SK-N-SH treated with all-trans-retinoic acid at 6 μM for 48 hours (cell line): ENCODE results near the gene FAM135A.

Source experiments
- ATAC-seq: fragments of 200-7000 bp; cut with Tn5 transposase; 3 replicates; pipeline ENCODE4 v1.9.1; 2020; ENCODE audit warnings: mild to moderate bottlenecking, moderate library complexity
- ARNTL ChIP-seq: fragments of 450-650 bp; formaldehyde crosslinking; IDR thresholded peaks from 2 replicates; pipeline ENCODE4 v1.5.0; 2020; ENCODE audit warnings: low read depth, mild to moderate bottlenecking, moderate library complexity, borderline replicate concordance
- BACH2 ChIP-seq: fragments of 250-450 bp; sonication (Bioruptor Pico); IDR thresholded peaks from 2 replicates; pipeline ENCODE4 v1.9.0; 2021; ENCODE audit warnings: mild to moderate bottlenecking, borderline replicate concordance
- CREB5 ChIP-seq: fragments of 250-450 bp; sonication (Bioruptor Pico); IDR thresholded peaks from 2 replicates; pipeline ENCODE4 v1.5.1; 2020; ENCODE audit warnings: low read depth, mild to moderate bottlenecking, moderate library complexity
- CSDC2 ChIP-seq: fragments of 250-450 bp; sonication (Bioruptor Pico); IDR thresholded peaks from 2 replicates; pipeline ENCODE4 v1.5.0; 2020; ENCODE audit warnings: mild to moderate bottlenecking, moderate library complexity
- CSRNP3 ChIP-seq: fragments of 250-450 bp; sonication (Bioruptor Pico); IDR thresholded peaks from 2 replicates; pipeline ENCODE4 v1.5.1; 2021; ENCODE audit warnings: mild to moderate bottlenecking, moderate library complexity
- ESRRG ChIP-seq: fragments of 250-450 bp; sonication (Bioruptor Pico); IDR thresholded peaks from 2 replicates; pipeline ENCODE4 v1.6.1; 2021; ENCODE audit warnings: mild to moderate bottlenecking
- GLIS3 ChIP-seq: fragments of 250-450 bp; sonication (Bioruptor Pico); IDR thresholded peaks from 2 replicates; pipeline ENCODE4 v1.5.0; 2020; ENCODE audit warnings: mild to moderate bottlenecking, moderate library complexity
- ISL1 ChIP-seq: fragments of 250-450 bp; sonication (Bioruptor Pico); IDR thresholded peaks from 2 replicates; pipeline ENCODE4 v2.1.2; 2022; ENCODE audit warnings: mild to moderate bottlenecking, moderate library complexity
- OSR1 ChIP-seq: fragments of 250-450 bp; sonication (Bioruptor Pico); IDR thresholded peaks from 2 replicates; pipeline ENCODE4 v1.8.0; 2022; ENCODE audit warnings: moderate library complexity, mild to moderate bottlenecking, inconsistent platforms
- PATZ1 ChIP-seq: fragments of 250-450 bp; sonication (Bioruptor Pico); IDR thresholded peaks from 2 replicates; pipeline ENCODE4 v1.8.0; 2020; ENCODE audit warnings: mild to moderate bottlenecking, moderate library complexity, borderline replicate concordance
- POU6F1 ChIP-seq: fragments of 250-450 bp; sonication (Bioruptor Pico); IDR thresholded peaks from 2 replicates; pipeline ENCODE4 v1.8.0; 2021; ENCODE audit warnings: low read depth, mild to moderate bottlenecking, moderate library complexity, borderline replicate concordance
- PPARA ChIP-seq: fragments of 250-450 bp; sonication (Bioruptor Pico); IDR thresholded peaks from 2 replicates; pipeline ENCODE4 v1.5.0; 2020; ENCODE audit warnings: mild to moderate bottlenecking, borderline replicate concordance
- RARB ChIP-seq: fragments of 250-450 bp; sonication (Bioruptor Pico); IDR thresholded peaks from 2 replicates; pipeline ENCODE4 v1.8.0; 2021; ENCODE audit warnings: mild to moderate bottlenecking, moderate library complexity
- SNAI2 ChIP-seq: fragments of 250-450 bp; sonication (Bioruptor Pico); IDR thresholded peaks from 2 replicates; pipeline ENCODE4 v1.5.0; 2020; ENCODE audit warnings: mild to moderate bottlenecking, moderate library complexity
- TCF4 ChIP-seq: fragments of 250-450 bp; sonication (Bioruptor Pico); IDR thresholded peaks from 2 replicates; pipeline ENCODE4 v1.8.0; 2021; ENCODE audit warnings: mild to moderate bottlenecking, moderate library complexity, borderline replicate concordance
- TOX ChIP-seq: fragments of 250-450 bp; sonication (Bioruptor Pico); IDR thresholded peaks from 2 replicates; pipeline ENCODE4 v1.8.0; 2021; ENCODE audit warnings: mild to moderate bottlenecking, moderate library complexity, borderline replicate concordance
- TSHZ2 ChIP-seq: fragments of 250-450 bp; sonication (Bioruptor Pico); IDR thresholded peaks from 2 replicates; pipeline ENCODE4 v1.5.0; 2020; ENCODE audit warnings: mild to moderate bottlenecking, moderate library complexity
- ZC3H10 ChIP-seq: fragments of 250-450 bp; sonication (Bioruptor Pico); IDR thresholded peaks from 2 replicates; pipeline ENCODE4 v1.5.1; 2021; ENCODE audit warnings: mild to moderate bottlenecking, moderate library complexity
- ZFP3 ChIP-seq: fragments of 250-450 bp; sonication (Bioruptor Pico); IDR thresholded peaks from 2 replicates; pipeline ENCODE4 v1.5.0; 2020; ENCODE audit warnings: mild to moderate bottlenecking, moderate library complexity
- ZFP30 ChIP-seq: fragments of 450-650 bp; formaldehyde crosslinking; IDR thresholded peaks from 2 replicates; pipeline ENCODE4 v1.5.0; 2022; ENCODE audit warnings: mild to moderate bottlenecking, moderate library complexity
- ZNF565 ChIP-seq: fragments of 450-650 bp; formaldehyde crosslinking; conservative IDR thresholded peaks from 2 replicates; pipeline ENCODE4 v1.5.0; 2020; ENCODE audit warnings: low read depth, mild to moderate bottlenecking, moderate library complexity
- ZNF70 ChIP-seq: fragments of 450-650 bp; formaldehyde crosslinking; IDR thresholded peaks from 2 replicates; pipeline ENCODE4 v1.5.0; 2020; ENCODE audit warnings: mild to moderate bottlenecking, moderate library complexity
- ZNF8 ChIP-seq: fragments of 450-650 bp; formaldehyde crosslinking; IDR thresholded peaks from 2 replicates; pipeline ENCODE4 v1.5.0; 2020; ENCODE audit warnings: mild to moderate bottlenecking, moderate library complexity

FAM135A gene

GRCh38 chr6:70413114-70413991 lies at the start of gene FAM135A:
TSS of gene FAM135A (plus strand) at chr6:70413508. CDS start at chr6:70428343, 14,835 bp downstream.
- ATAC-seq, result peak; percentile 94
- peak; percentile 62; the same call in 1 of the 2 replicates for TF ChIP-seq ZFP3 (CRISPR knock-in tag)
- no peak for TF ChIP-seq ZNF70 (CRISPR knock-in tag)

GRCh38 chr6:70363741-70364493 lies 49.4 kb upstream of the FAM135A start:
- TF ChIP-seq PPARA (CRISPR knock-in tag) (no peak), GLIS3 (CRISPR knock-in tag) (no peak), CREB5 (CRISPR knock-in tag) (no peak), OSR1 (CRISPR knock-in tag) (no peak), ZNF8 (CRISPR knock-in tag) (no peak), ARNTL (CRISPR knock-in tag) (no peak), BACH2 (CRISPR knock-in tag) (no peak), TCF4 (no peak), ZNF70 (CRISPR knock-in tag) (no peak), ZNF565 (CRISPR knock-in tag) (no peak), SNAI2 (CRISPR knock-in tag) (no peak), PATZ1 (CRISPR knock-in tag) (no peak), TOX (CRISPR knock-in tag) (no peak), CSRNP3 (CRISPR knock-in tag) (no peak), ESRRG (CRISPR knock-in tag) (no peak), ISL1 (CRISPR knock-in tag) (no peak), RARB (no peak)
- no peak for ATAC-seq

- peak; percentile 94 for ATAC-seq
- TF ChIP-seq CSDC2 (CRISPR knock-in tag) (no peak), CSRNP3 (CRISPR knock-in tag) (no peak), ZC3H10 (no peak), ZNF8 (CRISPR knock-in tag) (no peak), ISL1 (CRISPR knock-in tag) (no peak), PPARA (CRISPR knock-in tag) (no peak), POU6F1 (CRISPR knock-in tag) (no peak), TSHZ2 (CRISPR knock-in tag) (no peak), ZFP30 (no peak), CREB5 (CRISPR knock-in tag) (no peak), RARB (no peak), ZNF70 (CRISPR knock-in tag) (no peak), OSR1 (CRISPR knock-in tag) (no peak)
Observed at GRCh38 chr6:70369332-70369950, 43.9 kb upstream of the FAM135A start.
